Vagina (tissue), 2 donors: ENCODE data around the gene ILF3. TPM values are rescaled to one million over a fixed set of nuclear protein-coding genes. Genes with fewer than 3 reads are reported as not detected.

Experiments
- DNase-seq, 2 donors: peaks; one replicate each; pipeline ENCODE4 v3.0.0-alpha.2; 2017; ENCODE audit errors: extremely low spot score in 2 of 2
- H3K27ac ChIP-seq: fragments of 200-600 bp; sonication (generic); one replicate; pipeline ENCODE4 v1.5.1; 2019
- H3K27me3 ChIP-seq: fragments of 200-600 bp; sonication (generic); one replicate; pipeline ENCODE4 v1.5.1; 2019
- H3K36me3 ChIP-seq, 2 donors: fragments of 200-600 bp; sonication (generic); one replicate each; pipeline ENCODE4 v1.5.1; 2017 to 2019
- H3K4me1 ChIP-seq: fragments of 200-600 bp; sonication (generic); one replicate; pipeline ENCODE4 v1.5.1; 2019
- H3K4me3 ChIP-seq, 2 donors: fragments of 200-600 bp; sonication (generic); 1 replicate in 1 of 2; 2 replicates in 1 of 2; pipeline ENCODE4 v1.5.1; 2016 to 2019
- H3K9me3 ChIP-seq: fragments of 200-600 bp; sonication (generic); one replicate; pipeline ENCODE4 v1.5.1; 2019
- CTCF ChIP-seq, 3 experiments: fragments of 450-650 bp in 2 of 3; fragments of 200-600 bp in 1 of 3; sonication (generic) in 1 of 3; IDR thresholded peaks; one replicate each; pipeline ENCODE4 v1.5.1; 2017 to 2019; ENCODE audit warnings: antibody characterized with exemption in 3 of 3, mild to moderate bottlenecking in 2 of 3, moderate library complexity in 2 of 3
- POLR2A ChIP-seq, 2 donors: fragments of 450-650 bp; IDR thresholded peaks; one replicate each; pipeline ENCODE4 v1.6.1; 2017; ENCODE audit warnings: antibody characterized with exemption in 2 of 2, mild to moderate bottlenecking in 2 of 2, moderate library complexity in 2 of 2
- POLR2AphosphoS5 ChIP-seq, 2 donors: sonication (generic); formaldehyde crosslinking; IDR thresholded peaks; one replicate each; pipeline ENCODE4 v1.9.0; 2017; ENCODE audit warnings: antibody characterized with exemption in 2 of 2, mild to moderate bottlenecking in 2 of 2, low read depth in 1 of 2; ENCODE audit not compliant: insufficient read depth in 1 of 2
- intact Hi-C: fragments of 100-400 bp; cut with DNase I; formaldehyde crosslinking; loops from one replicate; pipeline ENCODE4 v1.15.1; 2023
- total RNA-seq: library from RNA; depleted of rRNA; stranded (reverse); fragments of >200 nt; gene quantifications from one replicate; pipeline ENCODE4 v1.2.3, GENCODE V29; 2016

Gene ILF3
- total RNA-seq, 1 donor from 2014 or later, result 125 TPM

- Histone ChIP-seq H3K4me1 (peaks cover 42% of the 10 kb centered on the region), H3K27me3 (no peaks in the 10 kb centered on the region), H3K36me3 (no peaks in the 10 kb centered on the region), H3K4me3 (peak within 1 kb of the TSS; percentile 76 to 93), H3K27ac (peak within 1 kb of the TSS; percentile 87), H3K9me3 (no peaks in the 10 kb centered on the region)
- peak; percentile 99 to 100 for DNase-seq
- intact Hi-C loops, result loop anchor here (5.0 kb wide), 1 partner anchor 145 kb away; no protein-coding TSS in a partner anchor
- TF ChIP-seq CTCF (IDR thresholded peaks at IDR 0.05), result peak; percentile 66 to 86 (median 83)
- peak; percentile 24 to 76 for TF ChIP-seq POLR2A (IDR thresholded peaks at IDR 0.05)
- TF ChIP-seq POLR2AphosphoS5 (IDR thresholded peaks at IDR 0.05; ENCODE audit: insufficient read depth in 1 of 2, low read depth in 1 of 2), result peak; percentile 81 to 97
These were observed 63.4 kb downstream of the ILF3 start, which contains the start of gene DNM2 for GRCh38 chr19:10717356-10718204. TSS of gene DNM2 (plus strand) at chr19:10718079. CDS start at chr19:10718243, 164 bp downstream.

GRCh38 chr19:10718205-10719196 is 64.4 kb downstream of the ILF3 start:
- peaks cover 43% of the 10 kb centered on the region for H3K4me1 ChIP-seq
- H3K27ac ChIP-seq, result peak overlapping the region; percentile 87
- peak overlapping the region; percentile 76 to 93 for H3K4me3 ChIP-seq
- DNase-seq, result no peak
- no peaks in the 10 kb centered on the region for H3K9me3 ChIP-seq
- H3K27me3 ChIP-seq, result no peaks in the 10 kb centered on the region
- intact Hi-C loops, result loop anchor here (5.0 kb wide), 1 partner anchor 144 kb away; no protein-coding TSS in a partner anchor
- TF ChIP-seq POLR2A (IDR thresholded peaks at IDR 0.05) (no peak), CTCF (IDR thresholded peaks at IDR 0.05) (no peak), POLR2AphosphoS5 (IDR thresholded peaks at IDR 0.05; ENCODE audit: insufficient read depth in 1 of 2, low read depth in 1 of 2) (no peak)
- H3K36me3 ChIP-seq, result no peaks in the 10 kb centered on the region

- H3K27me3 ChIP-seq, result no peaks in the 10 kb centered on the region
- H3K36me3 ChIP-seq, result no peaks in the 10 kb centered on the region
- intact Hi-C loops, result loop anchor here (5.0 kb wide), 1 partner anchor 143 kb away; no protein-coding TSS in a partner anchor
- H3K4me3 ChIP-seq, result peak overlapping the region; percentile 76 to 93
- H3K4me1 ChIP-seq, result peaks cover 47% of the 10 kb centered on the region
- TF ChIP-seq POLR2A (IDR thresholded peaks at IDR 0.05) (no peak), POLR2AphosphoS5 (IDR thresholded peaks at IDR 0.05; ENCODE audit: insufficient read depth in 1 of 2, low read depth in 1 of 2) (no peak), CTCF (IDR thresholded peaks at IDR 0.05) (no peak)
- H3K9me3 ChIP-seq, result no peaks in the 10 kb centered on the region
- DNase-seq, result no peak
- H3K27ac ChIP-seq, result peak overlapping the region; percentile 87
These were observed 65.4 kb downstream of the ILF3 start for GRCh38 chr19:10719466-10719961.

- TF ChIP-seq POLR2A (IDR thresholded peaks at IDR 0.05) (no peak), CTCF (IDR thresholded peaks at IDR 0.05) (no peak), POLR2AphosphoS5 (IDR thresholded peaks at IDR 0.05; ENCODE audit: insufficient read depth in 1 of 2, low read depth in 1 of 2) (no peak)
- H3K4me1 ChIP-seq, result peaks cover 59% of the 10 kb centered on the region
- H3K27ac ChIP-seq, result no peak overlapping the region
- DNase-seq, result no peak
- no peaks in the 10 kb centered on the region for H3K36me3 ChIP-seq
- no peaks in the 10 kb centered on the region for H3K27me3 ChIP-seq
- no peaks in the 10 kb centered on the region for H3K9me3 ChIP-seq
- no peak overlapping the region for H3K4me3 ChIP-seq
- intact Hi-C loops, result no loop called here
These were observed 66.5 kb downstream of the ILF3 start for GRCh38 chr19:10720607-10721125.
